NCI-H146 treated with DMSO at 0.1 percent for 48 hours (cell line): Measurements from ENCODE around the gene MYO1E.
A peak's percentile ranks its signal among the peaks of the same experiment; 100 is the strongest.
"Not testable (repeated sequence)": the region's sequence is repeated elsewhere in the genome, so short reads cannot be mapped to it uniquely, and the experiment has no call there.

Experiments
- DNase-seq: peaks from one replicate; lab custom pipeline; 2025; ENCODE audit not compliant: unreplicated experiment; lab: John Stamatoyannopoulos, UW

The MYO1E gene

GRCh38 chr15:59147666-59148065, 225.0 kb downstream of the MYO1E start:
- no peak for DNase-seq

- not testable (repeated sequence) for DNase-seq
Observed at GRCh38 chr15:59144594-59144993, 228.1 kb downstream of the MYO1E start.

- no peak for DNase-seq
Observed at GRCh38 chr15:59143281-59143680, 229.4 kb downstream of the MYO1E start.

- no peak for DNase-seq
Observed at GRCh38 chr15:59140422-59141226, 232.0 kb downstream of the MYO1E start.

GRCh38 chr15:59138243-59138642, 234.4 kb downstream of the MYO1E start:
- no peak for DNase-seq

- DNase-seq = no peak
Observed at GRCh38 chr15:59137566-59137965, 235.1 kb downstream of the MYO1E start.

GRCh38 chr15:59133929-59134427, 238.7 kb downstream of the MYO1E start:
- DNase-seq = no peak

GRCh38 chr15:59131969-59132562, 240.6 kb downstream of the MYO1E start:
- DNase-seq = no peak

- no peak for DNase-seq
Observed at GRCh38 chr15:59131456-59131855, 241.2 kb downstream of the MYO1E start.

- DNase-seq = not testable (repeated sequence)
Observed at GRCh38 chr15:59127255-59127654, 245.4 kb downstream of the MYO1E start.

- not testable (repeated sequence) for DNase-seq
Observed at GRCh38 chr15:59125683-59126082, 247.0 kb downstream of the MYO1E start.

GRCh38 chr15:59124261-59124660, 248.4 kb downstream of the MYO1E start:
- DNase-seq = no peak

- no peak for DNase-seq
Observed at GRCh38 chr15:59120937-59121336, 251.7 kb downstream of the MYO1E start.

- DNase-seq = no peak
Observed at GRCh38 chr15:59119625-59120024, 253.0 kb downstream of the MYO1E start.

GRCh38 chr15:59116771-59117170, 255.9 kb downstream of the MYO1E start:
- no peak for DNase-seq

GRCh38 chr15:59116141-59116540, 256.5 kb downstream of the MYO1E start:
- DNase-seq = no peak

- no peak for DNase-seq
Observed at GRCh38 chr15:59115047-59115446, 257.6 kb downstream of the MYO1E start.

- no peak for DNase-seq
Observed at GRCh38 chr15:59111251-59111650, 261.4 kb downstream of the MYO1E start.

GRCh38 chr15:59105854-59106253, 266.8 kb downstream of the MYO1E start:
- DNase-seq = no peak

GRCh38 chr15:59104912-59105732, 267.5 kb downstream of the MYO1E start, which contains the start of gene CCNB2:
TSS of gene CCNB2 (plus strand) at chr15:59105146. CDS start at chr15:59105269, 123 bp downstream.
- peak; percentile 81 for DNase-seq

- DNase-seq = no peak
Observed at GRCh38 chr15:59104602-59104911, 268.1 kb downstream of the MYO1E start.
